SK-N-SH (cell line): ENCODE measurements around the gene FAM227B.
"Not testable (repeated sequence)": the region's sequence is repeated elsewhere in the genome, so short reads cannot be mapped to it uniquely, and the experiment has no call there.

Experiments
- EP300 ChIP-seq, 2 experiments: IDR thresholded peaks; 2 replicates each; pipeline versions ENCODE4 v1.4.0 to v1.6.1; 2012; ENCODE audit warnings: borderline replicate concordance in 1 of 2, low read depth in 1 of 2, low read length in 1 of 2
- TF ChIP-seq, protein P1 (sequence below): IDR thresholded peaks from 2 replicates; pipeline ENCODE4 v1.4.0; 2012; ENCODE audit warnings: low read depth, borderline replicate concordance
- TF ChIP-seq, protein P2 (sequence below): fragments of 200-600 bp; sonication (generic); IDR thresholded peaks from 2 replicates; pipeline ENCODE4 v1.6.1; 2017; ENCODE audit warnings: antibody characterized with exemption, mild to moderate bottlenecking, moderate library complexity
- TF ChIP-seq, protein P3 (sequence below): IDR thresholded peaks from 2 replicates; pipeline ENCODE4 v1.6.1; 2012; ENCODE audit warnings: mild to moderate bottlenecking, low read depth, low read length, moderate library complexity

GRCh38 chr15:49485401-49485800 is 135.2 kb downstream of the FAM227B start:
- TF ChIP-seq, protein P1, sequence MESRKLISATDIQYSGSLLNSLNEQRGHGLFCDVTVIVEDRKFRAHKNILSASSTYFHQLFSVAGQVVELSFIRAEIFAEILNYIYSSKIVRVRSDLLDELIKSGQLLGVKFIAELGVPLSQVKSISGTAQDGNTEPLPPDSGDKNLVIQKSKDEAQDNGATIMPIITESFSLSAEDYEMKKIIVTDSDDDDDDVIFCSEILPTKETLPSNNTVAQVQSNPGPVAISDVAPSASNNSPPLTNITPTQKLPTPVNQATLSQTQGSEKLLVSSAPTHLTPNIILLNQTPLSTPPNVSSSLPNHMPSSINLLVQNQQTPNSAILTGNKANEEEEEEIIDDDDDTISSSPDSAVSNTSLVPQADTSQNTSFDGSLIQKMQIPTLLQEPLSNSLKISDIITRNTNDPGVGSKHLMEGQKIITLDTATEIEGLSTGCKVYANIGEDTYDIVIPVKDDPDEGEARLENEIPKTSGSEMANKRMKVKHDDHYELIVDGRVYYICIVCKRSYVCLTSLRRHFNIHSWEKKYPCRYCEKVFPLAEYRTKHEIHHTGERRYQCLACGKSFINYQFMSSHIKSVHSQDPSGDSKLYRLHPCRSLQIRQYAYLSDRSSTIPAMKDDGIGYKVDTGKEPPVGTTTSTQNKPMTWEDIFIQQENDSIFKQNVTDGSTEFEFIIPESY: not testable (repeated sequence)
- not testable (repeated sequence) for TF ChIP-seq EP300 (IDR thresholded peaks at IDR 0.05; ENCODE audit: borderline replicate concordance in 1 of 2, low read depth in 1 of 2, low read length in 1 of 2)
- TF ChIP-seq, protein P2, sequence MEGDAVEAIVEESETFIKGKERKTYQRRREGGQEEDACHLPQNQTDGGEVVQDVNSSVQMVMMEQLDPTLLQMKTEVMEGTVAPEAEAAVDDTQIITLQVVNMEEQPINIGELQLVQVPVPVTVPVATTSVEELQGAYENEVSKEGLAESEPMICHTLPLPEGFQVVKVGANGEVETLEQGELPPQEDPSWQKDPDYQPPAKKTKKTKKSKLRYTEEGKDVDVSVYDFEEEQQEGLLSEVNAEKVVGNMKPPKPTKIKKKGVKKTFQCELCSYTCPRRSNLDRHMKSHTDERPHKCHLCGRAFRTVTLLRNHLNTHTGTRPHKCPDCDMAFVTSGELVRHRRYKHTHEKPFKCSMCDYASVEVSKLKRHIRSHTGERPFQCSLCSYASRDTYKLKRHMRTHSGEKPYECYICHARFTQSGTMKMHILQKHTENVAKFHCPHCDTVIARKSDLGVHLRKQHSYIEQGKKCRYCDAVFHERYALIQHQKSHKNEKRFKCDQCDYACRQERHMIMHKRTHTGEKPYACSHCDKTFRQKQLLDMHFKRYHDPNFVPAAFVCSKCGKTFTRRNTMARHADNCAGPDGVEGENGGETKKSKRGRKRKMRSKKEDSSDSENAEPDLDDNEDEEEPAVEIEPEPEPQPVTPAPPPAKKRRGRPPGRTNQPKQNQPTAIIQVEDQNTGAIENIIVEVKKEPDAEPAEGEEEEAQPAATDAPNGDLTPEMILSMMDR: not testable (repeated sequence)
- TF ChIP-seq, protein P3, sequence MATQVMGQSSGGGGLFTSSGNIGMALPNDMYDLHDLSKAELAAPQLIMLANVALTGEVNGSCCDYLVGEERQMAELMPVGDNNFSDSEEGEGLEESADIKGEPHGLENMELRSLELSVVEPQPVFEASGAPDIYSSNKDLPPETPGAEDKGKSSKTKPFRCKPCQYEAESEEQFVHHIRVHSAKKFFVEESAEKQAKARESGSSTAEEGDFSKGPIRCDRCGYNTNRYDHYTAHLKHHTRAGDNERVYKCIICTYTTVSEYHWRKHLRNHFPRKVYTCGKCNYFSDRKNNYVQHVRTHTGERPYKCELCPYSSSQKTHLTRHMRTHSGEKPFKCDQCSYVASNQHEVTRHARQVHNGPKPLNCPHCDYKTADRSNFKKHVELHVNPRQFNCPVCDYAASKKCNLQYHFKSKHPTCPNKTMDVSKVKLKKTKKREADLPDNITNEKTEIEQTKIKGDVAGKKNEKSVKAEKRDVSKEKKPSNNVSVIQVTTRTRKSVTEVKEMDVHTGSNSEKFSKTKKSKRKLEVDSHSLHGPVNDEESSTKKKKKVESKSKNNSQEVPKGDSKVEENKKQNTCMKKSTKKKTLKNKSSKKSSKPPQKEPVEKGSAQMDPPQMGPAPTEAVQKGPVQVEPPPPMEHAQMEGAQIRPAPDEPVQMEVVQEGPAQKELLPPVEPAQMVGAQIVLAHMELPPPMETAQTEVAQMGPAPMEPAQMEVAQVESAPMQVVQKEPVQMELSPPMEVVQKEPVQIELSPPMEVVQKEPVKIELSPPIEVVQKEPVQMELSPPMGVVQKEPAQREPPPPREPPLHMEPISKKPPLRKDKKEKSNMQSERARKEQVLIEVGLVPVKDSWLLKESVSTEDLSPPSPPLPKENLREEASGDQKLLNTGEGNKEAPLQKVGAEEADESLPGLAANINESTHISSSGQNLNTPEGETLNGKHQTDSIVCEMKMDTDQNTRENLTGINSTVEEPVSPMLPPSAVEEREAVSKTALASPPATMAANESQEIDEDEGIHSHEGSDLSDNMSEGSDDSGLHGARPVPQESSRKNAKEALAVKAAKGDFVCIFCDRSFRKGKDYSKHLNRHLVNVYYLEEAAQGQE: not testable (repeated sequence)
